NOMO-1 treated with dmso at 0.1 percent for 144 hours (cell line): Measurements from ENCODE around the gene KCNK1.

ENCODE experiments used
- DNase-seq: peaks from one replicate; lab custom pipeline; 2025; ENCODE audit not compliant: unreplicated experiment; lab: John Stamatoyannopoulos, UW

KCNK1 gene

GRCh38 chr1:233695901-233696300 is 82.0 kb downstream of the KCNK1 start:
- DNase-seq: no peak

GRCh38 chr1:233700338-233700737 is 86.4 kb downstream of the KCNK1 start:
- DNase-seq: no peak

DNA sequence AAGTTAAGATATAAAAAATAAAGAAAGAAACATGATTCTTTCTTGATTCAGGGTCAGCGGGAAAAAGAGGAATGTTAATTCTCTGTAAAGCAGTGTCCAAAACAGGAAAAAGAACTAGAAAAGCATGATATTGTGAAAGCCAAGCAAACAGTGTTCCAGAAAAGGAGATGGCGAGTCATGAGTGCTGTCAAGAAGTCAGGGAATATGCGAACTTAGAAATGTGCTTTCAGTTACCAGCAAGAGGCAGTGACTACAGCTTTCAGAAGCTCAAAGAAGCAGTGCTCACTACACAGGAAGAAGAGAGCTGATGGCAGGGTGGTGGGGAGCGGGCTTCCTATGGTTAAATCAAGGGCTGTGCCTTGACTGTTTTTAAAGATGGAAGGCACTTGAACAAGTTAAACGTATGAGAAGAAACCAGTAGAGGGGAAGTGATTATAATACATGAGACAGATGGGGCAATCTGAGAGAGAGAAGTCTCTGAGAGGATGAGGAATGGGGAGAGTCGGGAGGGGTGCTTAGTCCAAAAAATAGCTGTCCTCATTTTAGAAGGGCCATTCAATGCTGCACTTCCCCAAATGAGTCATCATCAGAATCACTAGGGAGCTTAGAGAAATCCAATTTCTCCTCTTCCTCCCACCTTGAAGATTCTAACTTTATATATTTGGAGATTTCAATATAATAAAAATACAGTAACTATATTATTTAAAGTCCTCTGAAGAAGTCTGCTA is 90.4 kb downstream of the KCNK1 start:
- DNase-seq: peak; percentile 45

GRCh38 chr1:233704898-233705723 is 91.2 kb downstream of the KCNK1 start:
- no peak for DNase-seq

GRCh38 chr1:233707153-233707879 is 93.4 kb downstream of the KCNK1 start:
- no peak for DNase-seq

- DNase-seq: no peak
These were observed 94.2 kb downstream of the KCNK1 start for GRCh38 chr1:233707880-233708815.

DNA sequence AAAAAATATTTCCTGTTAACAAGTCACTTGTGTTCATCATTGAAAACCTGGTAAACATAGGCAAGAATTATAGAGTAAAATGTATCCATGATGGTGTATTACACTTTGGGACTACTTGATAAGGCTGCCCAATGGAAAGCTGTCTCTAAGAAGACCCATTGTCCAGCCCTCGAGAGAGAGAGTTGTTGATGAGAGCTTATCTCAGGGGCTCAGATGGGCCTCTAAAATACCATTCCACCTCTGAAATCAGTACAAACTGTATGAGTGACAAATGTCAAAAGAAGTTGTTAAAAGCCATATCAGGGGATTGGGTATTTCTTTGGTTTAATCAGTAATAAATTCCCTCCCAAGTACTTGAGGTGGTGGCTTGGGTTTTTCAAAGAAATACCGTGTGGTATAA is 96.1 kb downstream of the KCNK1 start:
- no peak for DNase-seq

DNA sequence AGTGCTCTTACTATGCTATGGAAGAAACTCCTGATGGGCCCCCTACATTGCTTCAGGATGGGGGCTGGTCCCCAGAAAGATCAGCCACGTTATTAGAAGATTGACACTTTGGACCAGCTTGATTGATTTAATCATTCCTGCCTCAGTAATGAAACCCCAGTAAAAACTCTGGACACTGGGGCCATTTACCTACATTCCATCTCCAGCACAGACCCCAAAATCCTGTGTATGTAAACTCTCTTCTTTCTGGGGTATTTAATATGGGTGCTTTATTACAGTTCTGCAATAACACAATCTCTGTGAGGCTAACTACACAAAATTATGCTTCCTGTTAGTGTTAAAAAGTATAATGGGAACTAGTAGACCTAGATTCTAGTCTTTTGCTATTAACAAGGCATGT is 96.6 kb downstream of the KCNK1 start:
- DNase-seq: no peak

DNA sequence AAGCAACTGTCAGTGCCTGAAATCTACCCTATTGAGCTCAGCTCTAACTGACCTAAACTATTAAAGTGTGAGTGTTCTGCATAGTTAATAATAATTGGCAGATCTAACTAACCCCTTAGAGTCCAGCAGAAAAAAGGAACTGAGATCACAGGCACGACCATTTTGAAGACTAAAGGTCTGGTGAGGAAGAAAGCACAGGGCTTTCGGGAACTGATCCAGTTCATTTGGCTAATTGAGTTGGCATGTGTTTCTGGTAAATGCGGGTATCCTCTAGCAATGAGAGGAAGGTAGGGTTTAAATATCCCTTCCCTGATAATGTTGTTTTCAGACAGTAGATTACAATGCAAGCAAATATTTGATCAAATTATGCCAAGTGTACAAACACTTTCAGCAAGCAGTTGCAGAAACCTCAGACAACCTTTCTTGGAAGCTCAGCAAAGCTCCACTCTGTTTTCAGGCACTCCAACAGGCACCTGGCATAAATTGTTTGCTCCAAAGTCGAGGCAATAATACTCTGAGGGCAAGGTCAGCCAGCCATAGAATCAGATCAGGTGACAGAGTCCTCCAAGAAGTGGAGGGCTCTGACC is 100.8 kb downstream of the KCNK1 start:
- DNase-seq: no peak

DNA sequence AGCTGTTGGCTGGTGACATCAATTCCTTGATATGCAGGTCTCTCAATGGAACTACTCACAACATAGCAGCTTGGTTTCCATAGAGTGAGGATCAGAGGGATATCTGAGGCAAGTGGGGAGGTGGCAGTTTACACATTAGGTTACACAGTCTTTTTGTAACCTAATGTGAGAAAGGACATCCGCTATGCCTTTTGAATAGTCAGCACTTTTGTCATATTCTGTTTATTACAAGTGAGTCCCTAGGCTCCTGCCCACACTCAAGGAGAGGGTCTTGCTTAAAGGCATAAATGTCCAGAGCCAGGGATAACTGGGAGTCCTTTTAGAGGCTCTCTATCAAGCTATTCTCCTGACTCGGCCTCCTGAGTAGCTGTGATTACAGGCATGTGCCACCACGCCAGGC is 104.2 kb downstream of the KCNK1 start:
- DNase-seq: no peak

- DNase-seq: no peak
These were observed 105.9 kb downstream of the KCNK1 start for GRCh38 chr1:233719655-233720341.

- peak; percentile 64 for DNase-seq
These were observed 107.2 kb downstream of the KCNK1 start for GRCh38 chr1:233721004-233721595.
